Smooth muscle cell (in vitro differentiated cells): ENCODE measurements around the gene LCORL. TPM values are rescaled to one million over a fixed set of nuclear protein-coding genes. Genes with fewer than 3 reads are reported as not detected.
"Not testable (repeated sequence)": the region's sequence is repeated elsewhere in the genome, so short reads cannot be mapped to it uniquely, and the experiment has no call there.

Experiments
- DNase-seq: peaks from one replicate; lab custom pipeline; 2025; ENCODE audit not compliant: unreplicated experiment; lab: John Stamatoyannopoulos, UW
- H2AFZ ChIP-seq: fragments of 200-600 bp; sonication (generic); 2 replicates; pipeline ENCODE4 v1.6.0; 2016; ENCODE audit warnings: antibody characterized with exemption, low read depth, mild to moderate bottlenecking
- H3F3A ChIP-seq: fragments of 200-600 bp; sonication (generic); 2 replicates; pipeline ENCODE4 v1.6.0; 2017; ENCODE audit warnings: antibody characterized with exemption, low read depth
- H3K27ac ChIP-seq: fragments of 200-600 bp; sonication (generic); 2 replicates; pipeline ENCODE4 v1.5.1; 2016; ENCODE audit warnings: low read depth, mild to moderate bottlenecking
- H3K27me3 ChIP-seq: fragments of 200-600 bp; sonication (generic); 2 replicates; pipeline ENCODE4 v1.6.1; 2016; ENCODE audit warnings: low read depth, mild to moderate bottlenecking
- H3K36me3 ChIP-seq: fragments of 200-600 bp; sonication (generic); 2 replicates; pipeline ENCODE4 v1.5.1; 2016; ENCODE audit warnings: low read depth
- H3K4me1 ChIP-seq: fragments of 200-600 bp; sonication (generic); 2 replicates; pipeline ENCODE4 v1.5.1; 2016; ENCODE audit warnings: low read depth
- H3K4me2 ChIP-seq: fragments of 200-600 bp; sonication (generic); 2 replicates; pipeline ENCODE4 v1.6.0; 2016; ENCODE audit warnings: mild to moderate bottlenecking
- H3K4me3 ChIP-seq: fragments of 200-600 bp; sonication (generic); 2 replicates; pipeline ENCODE4 v1.5.1; 2016; ENCODE audit warnings: mild to moderate bottlenecking
- H3K79me2 ChIP-seq: fragments of 200-600 bp; sonication (generic); 2 replicates; pipeline ENCODE4 v1.6.0; 2016; ENCODE audit warnings: low read depth, mild to moderate bottlenecking
- H3K9ac ChIP-seq: fragments of 200-600 bp; sonication (generic); 2 replicates; pipeline ENCODE4 v1.6.0; 2016; ENCODE audit warnings: low read depth
- H3K9me3 ChIP-seq: fragments of 200-600 bp; sonication (generic); replicated peaks from 2 replicates; pipeline ENCODE4 v1.5.1; 2016; ENCODE audit warnings: low read depth
- H4K20me1 ChIP-seq: fragments of 200-600 bp; sonication (generic); 2 replicates; pipeline ENCODE4 v1.6.0; 2016; ENCODE audit warnings: low read depth
- CTCF ChIP-seq: fragments of 200-600 bp; sonication (generic); IDR thresholded peaks from 2 replicates; pipeline ENCODE4 v1.5.1; 2017; ENCODE audit warnings: borderline replicate concordance, mild to moderate bottlenecking, antibody characterized with exemption; ENCODE audit not compliant: insufficient read depth, poor library complexity, severe bottlenecking
- WGBS: methylation state at CpG from one replicate; pipeline ENCODE4 v1.1.7; 2016; ENCODE audit warnings: low lambda C conversion rate; 5-methylcytosine and 5-hydroxymethylcytosine counted together
- polyA plus RNA-seq: library from polyadenylated mRNA; unstranded; fragments of >200 nt; fragmentation: Nextera tagmentation; extraction: Ambion mirVana; gene quantifications from 2 replicates; pipeline ENCODE4 v1.2.1, GENCODE V29; 2016
- total RNA-seq: library from RNA; depleted of rRNA; stranded (reverse); fragments of >200 nt; gene quantifications from 2 replicates; pipeline ENCODE4 v1.2.3, GENCODE V29; 2014

LCORL gene
- total and polyA plus RNA-seq, 2 experiments from 2014 or later, result 11.2 to 16.6 TPM

GRCh38 chr4:18012807-18013462, 8.6 kb downstream of the LCORL start:
- Histone ChIP-seq H3F3A (no peaks in the 10 kb centered on the region), H3K9ac (no peak overlapping the region), H3K27me3 (no peaks in the 10 kb centered on the region), H3K36me3 (no peaks in the 10 kb centered on the region), H3K4me1 (no peaks in the 10 kb centered on the region), H3K9me3 (no peaks in the 10 kb centered on the region), H3K27ac (no peak overlapping the region), H4K20me1 (peaks cover 81% of the 10 kb centered on the region), H3K79me2 (peaks cover 100% of the 10 kb centered on the region), H3K4me2 (no peak overlapping the region), H2AFZ (no peak overlapping the region), H3K4me3 (no peak overlapping the region)
- TF ChIP-seq CTCF, result no peak
- WGBS, result 90% methylated on average over 3 of the region's 3 CpGs
- DNase-seq, result no peak

GRCh38 chr4:18012134-18012806, 9.3 kb downstream of the LCORL start:
- H3K4me1 ChIP-seq, result no peaks in the 10 kb centered on the region
- H3K36me3 ChIP-seq, result no peaks in the 10 kb centered on the region
- no peak overlapping the region for H3K4me2 ChIP-seq
- 74% methylated on average over 3 of the region's 3 CpGs for WGBS
- no peak for DNase-seq
- H3K9ac ChIP-seq, result no peak overlapping the region
- peaks cover 99% of the 10 kb centered on the region for H3K79me2 ChIP-seq
- H3K9me3 ChIP-seq, result no peaks in the 10 kb centered on the region
- H3F3A ChIP-seq, result no peaks in the 10 kb centered on the region
- no peak overlapping the region for H2AFZ ChIP-seq
- no peak overlapping the region for H3K4me3 ChIP-seq
- H3K27ac ChIP-seq, result no peak overlapping the region
- no peak for TF ChIP-seq CTCF
- peaks cover 74% of the 10 kb centered on the region for H4K20me1 ChIP-seq
- H3K27me3 ChIP-seq, result no peaks in the 10 kb centered on the region

GRCh38 chr4:18007625-18008024, 13.9 kb downstream of the LCORL start:
- Histone ChIP-seq H3K4me1 (no peaks in the 10 kb centered on the region), H3K9ac (no peak overlapping the region), H3K27ac (no peak overlapping the region), H3K4me3 (no peak overlapping the region), H4K20me1 (peaks cover 42% of the 10 kb centered on the region), H2AFZ (no peak overlapping the region), H3K27me3 (no peaks in the 10 kb centered on the region), H3K4me2 (no peak overlapping the region), H3K79me2 (peaks cover 88% of the 10 kb centered on the region), H3F3A (no peaks in the 10 kb centered on the region), H3K36me3 (no peaks in the 10 kb centered on the region), H3K9me3 (no peaks in the 10 kb centered on the region)
- DNase-seq, result no peak
- no peak for TF ChIP-seq CTCF

- not testable (repeated sequence) for DNase-seq, H3K9ac ChIP-seq, H3K27ac ChIP-seq, H3K27me3 ChIP-seq, H3K9me3 ChIP-seq, H3K36me3 ChIP-seq, H2AFZ ChIP-seq, H3K4me1 ChIP-seq, H3K4me3 ChIP-seq, H3F3A ChIP-seq, H3K4me2 ChIP-seq
- Histone ChIP-seq H3K79me2 (peaks cover 88% of the 10 kb centered on the region), H4K20me1 (peaks cover 41% of the 10 kb centered on the region)
- 100% methylated on average over 1 of the region's 1 CpG for WGBS
Observed at GRCh38 chr4:18006432-18006831, 15.1 kb downstream of the LCORL start.
